ENCODE data around the gene SMG5.
"Not testable (repeated sequence)": the region's sequence is repeated elsewhere in the genome, so short reads cannot be mapped to it uniquely, and the experiment has no call there.

Gene SMG5

GRCh38 chr1:156245451-156246232, 37.0 kb downstream of the SMG5 start:
- no peak for DNase-seq (ENCODE audit: low read depth)

- no peak for DNase-seq (ENCODE audit: low read depth)
Observed at GRCh38 chr1:156244712-156245111, 37.9 kb downstream of the SMG5 start.

- no peak for DNase-seq (ENCODE audit: low read depth)
Observed at GRCh38 chr1:156244126-156244525, 38.5 kb downstream of the SMG5 start.

GRCh38 chr1:156242738-156243137, 39.9 kb downstream of the SMG5 start:
- no peak for DNase-seq (ENCODE audit: low read depth)

GRCh38 chr1:156241926-156242325, 40.7 kb downstream of the SMG5 start, which contains the start of gene BGLAP:
BGLAP (plus strand) TSS chr1:156242184; CDS start chr1:156242232, 48 bp downstream.
- DNase-seq (ENCODE audit: low read depth), result no peak

DNA sequence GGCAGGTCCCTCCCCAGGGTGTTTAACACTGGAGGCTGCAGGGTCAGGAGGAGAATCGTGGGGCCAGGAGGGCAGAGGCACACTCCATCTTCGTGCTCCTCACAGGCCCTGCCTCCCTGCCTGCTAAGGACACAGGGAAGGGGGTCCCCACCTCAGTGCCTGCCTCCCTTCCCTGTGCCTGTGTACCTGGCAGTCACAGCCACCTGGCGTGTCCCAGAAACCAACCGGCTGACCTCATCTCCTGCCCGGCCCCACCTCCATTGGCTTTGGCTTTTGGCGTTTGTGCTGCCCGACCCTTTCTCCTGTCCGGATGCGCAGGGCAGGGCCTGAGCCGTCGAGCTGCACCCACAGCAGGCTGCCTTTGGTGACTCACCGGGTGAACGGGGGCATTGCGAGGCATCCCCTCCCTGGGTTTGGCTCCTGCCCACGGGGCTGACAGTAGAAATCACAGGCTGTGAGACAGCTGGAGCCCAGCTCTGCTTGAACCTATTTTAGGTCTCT, 41.3 kb downstream of the SMG5 start:
- DNase-seq (ENCODE audit: low read depth), result no peak

DNA sequence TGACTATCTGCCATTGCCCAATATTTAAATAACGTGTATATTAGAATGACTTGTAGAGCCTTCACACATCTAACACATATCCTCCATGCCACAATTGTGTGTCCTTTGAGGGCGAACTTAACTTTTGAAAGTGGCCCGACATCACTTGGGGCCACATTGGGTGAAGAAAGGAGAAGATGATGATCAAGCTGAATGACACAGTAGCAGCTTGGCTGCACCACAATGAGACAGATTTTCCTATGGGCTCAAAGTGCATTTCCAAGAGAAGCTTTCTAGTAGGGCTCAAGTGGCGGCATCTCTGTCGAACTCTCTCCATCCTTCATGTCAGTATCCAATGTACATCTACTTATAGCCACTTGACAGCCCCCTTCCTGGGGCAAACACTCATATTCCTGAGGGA, 44.4 kb downstream of the SMG5 start:
- DNase-seq (ENCODE audit: low read depth), result no peak

- DNase-seq (ENCODE audit: low read depth), result no peak
Observed at GRCh38 chr1:156236164-156236563, 46.5 kb downstream of the SMG5 start.

DNA sequence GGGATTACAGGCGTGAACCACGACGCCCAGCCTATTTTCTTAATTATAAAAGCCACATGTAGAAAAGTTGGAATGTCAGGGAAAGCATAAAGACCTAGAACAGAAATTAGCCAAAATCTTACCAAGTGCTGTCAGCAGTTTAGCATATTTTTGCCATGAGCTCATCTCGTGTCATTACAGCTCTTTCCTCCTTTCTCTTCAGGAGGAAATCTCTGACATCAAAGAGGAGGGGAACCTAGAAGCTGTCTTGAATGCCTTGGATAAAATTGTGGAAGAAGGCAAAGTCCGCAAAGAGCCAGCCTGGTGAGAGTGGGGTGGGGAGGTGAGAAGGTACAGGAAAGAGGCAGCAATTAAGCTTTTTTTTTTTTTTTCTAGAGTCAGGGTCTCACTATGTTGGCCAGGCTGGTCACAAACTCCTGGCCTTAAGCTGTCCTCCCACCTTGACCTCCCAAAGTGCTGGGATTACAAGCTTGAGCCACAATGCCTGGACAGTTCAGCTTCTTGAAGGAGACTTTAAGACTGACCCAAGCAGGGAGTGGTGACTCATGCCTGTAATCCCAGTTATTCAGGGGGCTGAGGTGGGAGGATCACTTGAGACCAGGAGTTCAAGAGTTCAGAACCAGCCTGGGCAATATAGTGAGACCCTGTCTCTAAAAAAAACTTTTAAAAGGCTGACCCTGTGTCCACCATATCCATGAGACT, 49.0 kb downstream of the SMG5 start:
- DNase-seq (ENCODE audit: low read depth), result peak; percentile 60

GRCh38 chr1:156232201-156232894, 50.3 kb downstream of the SMG5 start:
- DNase-seq (ENCODE audit: low read depth), result no peak

GRCh38 chr1:156230473-156230837, 52.2 kb downstream of the SMG5 start:
- no peak for DNase-seq (ENCODE audit: low read depth)

DNA sequence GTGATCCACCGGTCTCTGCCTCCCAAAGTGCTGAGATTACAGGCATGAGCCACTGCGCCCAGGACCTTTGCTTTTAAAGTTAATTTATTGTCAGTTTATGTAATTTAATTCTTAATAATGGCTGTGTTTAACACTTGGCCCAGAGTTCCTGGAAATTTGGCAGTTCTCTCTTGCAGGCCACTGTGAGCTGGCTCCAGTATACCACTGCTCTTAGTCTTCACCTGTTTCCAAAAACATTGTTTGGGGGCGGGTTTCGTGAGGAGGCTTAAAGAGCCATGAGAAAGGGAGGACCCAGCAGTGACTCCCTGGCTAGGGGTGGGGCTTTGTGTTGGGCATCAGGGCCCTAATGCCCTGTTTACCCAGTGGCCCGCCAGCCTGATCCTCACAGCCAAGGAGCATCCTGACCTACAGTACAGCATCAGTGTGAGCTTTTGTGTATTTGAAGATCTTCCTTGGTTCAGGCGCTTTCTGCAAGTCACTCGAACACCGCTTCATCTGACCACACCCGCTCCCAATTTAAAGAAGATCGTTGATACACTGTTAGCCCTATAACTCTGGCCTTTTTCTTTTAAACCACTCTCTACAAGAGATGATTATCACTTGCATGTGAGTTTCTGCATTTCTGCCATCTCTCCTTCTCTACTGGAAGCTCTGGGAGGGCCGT, 52.7 kb downstream of the SMG5 start:
- no peak for DNase-seq (ENCODE audit: low read depth)

DNA sequence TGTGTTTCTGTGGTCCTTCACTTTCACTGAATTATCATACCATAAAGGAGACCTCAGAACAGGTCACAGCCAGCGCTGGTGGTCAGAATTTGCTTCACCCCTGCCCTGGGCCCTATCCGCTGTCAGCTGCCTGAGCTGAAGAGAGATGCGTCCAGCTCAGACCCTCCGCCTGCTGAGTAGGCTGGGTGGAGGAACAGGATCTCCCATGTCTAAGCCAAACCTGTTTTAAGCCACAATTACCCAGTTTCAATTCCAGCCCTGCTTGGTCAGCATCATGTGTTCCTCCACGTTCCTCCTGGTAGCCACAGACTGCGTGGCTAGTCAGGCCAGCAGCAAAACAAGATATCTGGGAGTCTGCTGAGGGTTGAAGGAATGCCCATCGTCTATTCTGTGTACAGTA, 54.1 kb downstream of the SMG5 start:
- DNase-seq (ENCODE audit: low read depth), result no peak

GRCh38 chr1:156226782-156227181, 55.8 kb downstream of the SMG5 start:
- no peak for DNase-seq (ENCODE audit: low read depth)

DNA sequence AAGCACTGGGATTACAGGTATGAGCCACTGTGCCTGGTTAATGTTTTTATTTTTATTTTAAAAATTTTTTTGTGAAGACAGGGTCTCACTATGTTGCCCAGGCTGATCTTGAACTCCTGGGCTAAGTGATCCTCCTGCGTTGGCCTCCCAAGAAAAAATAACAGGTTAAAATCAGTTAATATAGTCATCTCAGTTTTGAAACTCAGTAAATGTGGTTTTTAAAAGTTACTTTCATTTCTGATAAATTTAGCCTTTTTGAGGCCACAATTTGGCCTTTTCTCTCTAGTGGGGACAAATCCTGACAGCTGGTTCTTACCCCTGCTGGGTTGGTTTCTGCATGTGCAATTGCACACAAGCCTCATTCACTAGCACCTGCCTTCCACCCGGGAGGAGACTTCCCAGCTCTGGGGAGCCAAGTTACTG, 56.5 kb downstream of the SMG5 start:
- no peak for DNase-seq (ENCODE audit: low read depth)

- DNase-seq (ENCODE audit: low read depth), result no peak
Observed at GRCh38 chr1:156225677-156226014, 57.0 kb downstream of the SMG5 start.

- DNase-seq (ENCODE audit: low read depth), result no peak
Observed at GRCh38 chr1:156221986-156222692, 60.5 kb downstream of the SMG5 start.

- DNase-seq (ENCODE audit: low read depth), result no peak
Observed at GRCh38 chr1:156220226-156220625, 62.4 kb downstream of the SMG5 start.

- peak; percentile 31 for DNase-seq (ENCODE audit: low read depth)
Observed at GRCh38 chr1:156217871-156218270, 64.8 kb downstream of the SMG5 start.

- DNase-seq (ENCODE audit: low read depth), result not testable (repeated sequence)
Observed at GRCh38 chr1:156216361-156217086, 66.1 kb downstream of the SMG5 start.
